K562 (cell line): Measurements from ENCODE around the gene NR4A2.

Experiments used
- BDP1 ChIP-seq: IDR thresholded peaks from 3 replicates; pipeline ENCODE4 v1.6.1; 2011; ENCODE audit not compliant: insufficient read length, insufficient read depth
- CREM ChIP-seq: IDR thresholded peaks from 2 replicates; pipeline ENCODE4 v1.6.1; 2014; ENCODE audit warnings: antibody characterized with exemption, low read depth
- EHMT2 ChIP-seq: fragments of 450-650 bp; IDR thresholded peaks from 2 replicates; pipeline ENCODE4 v1.6.1; 2018; ENCODE audit warnings: antibody characterized with exemption
- ESRRA ChIP-seq: fragments of 450-650 bp; IDR thresholded peaks from 2 replicates; pipeline ENCODE4 v1.6.1; 2014; ENCODE audit warnings: low read depth, mild to moderate bottlenecking, moderate library complexity, borderline replicate concordance
- GATA2 ChIP-seq: sonication (generic); formaldehyde crosslinking; IDR thresholded peaks from 2 replicates; pipeline ENCODE4 v1.4.0; 2020; ENCODE audit warnings: mild to moderate bottlenecking, missing genetic modification reagents
- GTF2F1 ChIP-seq: IDR thresholded peaks from 2 replicates; pipeline ENCODE4 v1.6.1; 2011; ENCODE audit warnings: low read depth, low read length, improper control_type of control experiment
- JUN ChIP-seq, 2 experiments: sonication (generic) in 1 of 2; formaldehyde crosslinking in 1 of 2; IDR thresholded peaks; 2 replicates each; pipeline versions ENCODE4 v1.6.1 to v1.8.0; 2012 to 2022; ENCODE audit warnings: borderline replicate concordance in 2 of 2, mild to moderate bottlenecking in 2 of 2, improper control_type of control experiment in 1 of 2, low read depth in 1 of 2, low read length in 1 of 2, missing genetic modification reagents in 1 of 2
- SRSF9 ChIP-seq: fragments of 200-400 bp; formaldehyde crosslinking; IDR thresholded peaks from 2 replicates; pipeline ENCODE4 v1.6.1; 2017; ENCODE audit warnings: low read depth, low read length, borderline replicate concordance
- TARDBP ChIP-seq: fragments of 450-650 bp; IDR thresholded peaks from 2 replicates; pipeline ENCODE4 v1.6.1; 2016
- ZHX1 ChIP-seq: fragments of 150-350 bp; conservative IDR thresholded peaks from 2 replicates; pipeline ENCODE4 v1.6.1; 2014; ENCODE audit warnings: low read length
- TF ChIP-seq, protein P1 (sequence below): sonication (generic); formaldehyde crosslinking; IDR thresholded peaks from 2 replicates; pipeline ENCODE4 v1.4.0; 2020; ENCODE audit warnings: mild to moderate bottlenecking, missing genetic modification reagents
- TF ChIP-seq, protein P2 (sequence below), 2 experiments: IDR thresholded peaks; 2 replicates each; pipeline ENCODE4 v1.6.1; 2012; ENCODE audit warnings: improper control_type of control experiment in 2 of 2, low read depth in 2 of 2, low read length in 2 of 2, borderline replicate concordance in 1 of 2

DNA sequence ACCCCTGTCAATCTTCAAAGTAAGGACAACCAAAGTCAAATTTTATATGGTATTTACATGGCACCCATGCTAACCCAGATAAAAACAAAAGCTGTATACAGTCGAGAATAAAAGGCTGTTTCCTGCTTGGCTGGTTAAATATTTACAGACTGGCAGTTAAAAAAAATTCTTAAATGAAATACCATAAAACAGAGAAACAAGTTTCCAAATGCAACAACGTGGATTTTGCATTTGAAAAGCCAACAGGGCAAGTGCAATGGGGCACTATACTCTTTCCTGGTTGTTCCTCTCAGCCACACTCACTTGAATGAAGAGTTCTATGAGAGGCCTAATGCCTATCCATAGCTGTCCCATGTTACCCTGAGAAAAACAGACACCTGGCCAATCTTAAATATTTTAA lies 6.1 kb upstream of the NR4A2 start:
- TF ChIP-seq TARDBP (no peak), GATA2 (no peak), BDP1 (no peak), ESRRA (no peak), CREM (no peak), GTF2F1 (no peak), ZHX1 (no peak), JUN (IDR thresholded peaks at IDR 0.05; ENCODE audit: borderline replicate concordance, low read depth, low read length) (no peak), JUN (CRISPR knock-in tag; IDR thresholded peaks at IDR 0.05; ENCODE audit: borderline replicate concordance) (no peak), EHMT2 (no peak), SRSF9 (no peak)
- TF ChIP-seq, protein P1, sequence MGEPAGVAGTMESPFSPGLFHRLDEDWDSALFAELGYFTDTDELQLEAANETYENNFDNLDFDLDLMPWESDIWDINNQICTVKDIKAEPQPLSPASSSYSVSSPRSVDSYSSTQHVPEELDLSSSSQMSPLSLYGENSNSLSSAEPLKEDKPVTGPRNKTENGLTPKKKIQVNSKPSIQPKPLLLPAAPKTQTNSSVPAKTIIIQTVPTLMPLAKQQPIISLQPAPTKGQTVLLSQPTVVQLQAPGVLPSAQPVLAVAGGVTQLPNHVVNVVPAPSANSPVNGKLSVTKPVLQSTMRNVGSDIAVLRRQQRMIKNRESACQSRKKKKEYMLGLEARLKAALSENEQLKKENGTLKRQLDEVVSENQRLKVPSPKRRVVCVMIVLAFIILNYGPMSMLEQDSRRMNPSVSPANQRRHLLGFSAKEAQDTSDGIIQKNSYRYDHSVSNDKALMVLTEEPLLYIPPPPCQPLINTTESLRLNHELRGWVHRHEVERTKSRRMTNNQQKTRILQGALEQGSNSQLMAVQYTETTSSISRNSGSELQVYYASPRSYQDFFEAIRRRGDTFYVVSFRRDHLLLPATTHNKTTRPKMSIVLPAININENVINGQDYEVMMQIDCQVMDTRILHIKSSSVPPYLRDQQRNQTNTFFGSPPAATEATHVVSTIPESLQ: no peak
- TF ChIP-seq, protein P2, sequence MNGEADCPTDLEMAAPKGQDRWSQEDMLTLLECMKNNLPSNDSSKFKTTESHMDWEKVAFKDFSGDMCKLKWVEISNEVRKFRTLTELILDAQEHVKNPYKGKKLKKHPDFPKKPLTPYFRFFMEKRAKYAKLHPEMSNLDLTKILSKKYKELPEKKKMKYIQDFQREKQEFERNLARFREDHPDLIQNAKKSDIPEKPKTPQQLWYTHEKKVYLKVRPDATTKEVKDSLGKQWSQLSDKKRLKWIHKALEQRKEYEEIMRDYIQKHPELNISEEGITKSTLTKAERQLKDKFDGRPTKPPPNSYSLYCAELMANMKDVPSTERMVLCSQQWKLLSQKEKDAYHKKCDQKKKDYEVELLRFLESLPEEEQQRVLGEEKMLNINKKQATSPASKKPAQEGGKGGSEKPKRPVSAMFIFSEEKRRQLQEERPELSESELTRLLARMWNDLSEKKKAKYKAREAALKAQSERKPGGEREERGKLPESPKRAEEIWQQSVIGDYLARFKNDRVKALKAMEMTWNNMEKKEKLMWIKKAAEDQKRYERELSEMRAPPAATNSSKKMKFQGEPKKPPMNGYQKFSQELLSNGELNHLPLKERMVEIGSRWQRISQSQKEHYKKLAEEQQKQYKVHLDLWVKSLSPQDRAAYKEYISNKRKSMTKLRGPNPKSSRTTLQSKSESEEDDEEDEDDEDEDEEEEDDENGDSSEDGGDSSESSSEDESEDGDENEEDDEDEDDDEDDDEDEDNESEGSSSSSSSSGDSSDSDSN (IDR thresholded peaks at IDR 0.05; ENCODE audit: borderline replicate concordance in 1 of 2, low read depth in 2 of 2, low read length in 2 of 2): no peak
